ENCODE results near the gene TSHR. TPM values are rescaled to one million over a fixed set of nuclear protein-coding genes. Genes with fewer than 3 reads are reported as not detected.

Gene TSHR
- total and polyA plus RNA-seq, 2 experiments from 2014 or later = 0.59 to 0.78 TPM

- TF ChIP-seq REST (IDR thresholded peaks at IDR 0.05; ENCODE audit: unreplicated experiment) (no peak), ZNF114 (CRISPR knock-in tag; IDR thresholded peaks at IDR 0.05) (no peak)
Measured at GRCh38 chr14:81138429-81138828, 183.0 kb downstream of the TSHR start (continued).

- no peaks in the 10 kb centered on the region for H3K4me1 ChIP-seq (ENCODE audit: insufficient read depth)
- Mint-ChIP-seq H3K4me1 (no peaks in the 10 kb centered on the region), H3K36me3 (ENCODE audit: low read depth) (no peaks in the 10 kb centered on the region), H3K4me3 (no peak overlapping the region), H3K9me3 (no peaks in the 10 kb centered on the region), H3K27ac (no peak overlapping the region), H3K27me3 (ENCODE audit: insufficient read depth, low read depth, poor library complexity) (no peaks in the 10 kb centered on the region)
- ATAC-seq (no peak), DNase-seq (ENCODE audit: low spot score) (no peak)
- H3K4me2 ChIP-seq = no peak overlapping the region
- no peaks in the 10 kb centered on the region for H3K27me3 ChIP-seq (ENCODE audit: insufficient read depth)
- H3K27ac ChIP-seq (ENCODE audit: low read depth) = no peak overlapping the region
- TF ChIP-seq POLR2AphosphoS5 (IDR thresholded peaks at IDR 0.05; ENCODE audit: low read depth) (no peak), EZH2phosphoT487 (IDR thresholded peaks at IDR 0.05; ENCODE audit: unreplicated experiment) (no peak), CTCF (conservative IDR thresholded peaks at IDR 0.05; ENCODE audit: low read depth in 2 of 2) (no peak), CREB1 (CRISPR knock-in tag; IDR thresholded peaks at IDR 0.05; ENCODE audit: low read depth) (no peak), NANOG (IDR thresholded peaks at IDR 0.05; ENCODE audit: borderline replicate concordance) (no peak), JUNB (IDR thresholded peaks at IDR 0.05; ENCODE audit: unreplicated experiment) (no peak), ZNF114 (CRISPR knock-in tag; IDR thresholded peaks at IDR 0.05) (no peak), ZNF331 (CRISPR knock-in tag; IDR thresholded peaks at IDR 0.05; ENCODE audit: low read depth) (no peak), EZH2 (IDR thresholded peaks at IDR 0.05; ENCODE audit: low read depth, unreplicated experiment) (no peak)
- no peak overlapping the region for H2AFZ ChIP-seq
- H3K36me3 ChIP-seq (ENCODE audit: insufficient read depth) = no peaks in the 10 kb centered on the region
- no peak overlapping the region for H3K4me3 ChIP-seq
- H3K9me2 ChIP-seq (ENCODE audit: insufficient read depth) = peaks cover 5% of the 10 kb centered on the region; the same call in 1 of the 2 replicates
- no peaks in the 10 kb centered on the region for H4K20me1 ChIP-seq (replicated peaks; ENCODE audit: insufficient read depth)
- no peaks in the 10 kb centered on the region for H3F3A ChIP-seq (replicated peaks; ENCODE audit: low read depth)
- H3K79me2 ChIP-seq (replicated peaks; ENCODE audit: insufficient read depth) = no peaks in the 10 kb centered on the region
Measured at GRCh38 chr14:81141426-81141825, 186.0 kb downstream of the TSHR start.
